K562 (cell line): ENCODE data around the gene P3H1. TPM values are rescaled to one million over a fixed set of nuclear protein-coding genes. Genes with fewer than 3 reads are reported as not detected.

Experiments used
- ATAC-seq: fragments of 200-7000 bp; cut with Tn5 transposase; 3 replicates; pipeline ENCODE4 v1.9.1; 2020; ENCODE audit warnings: moderate library complexity
- BruUV-seq: library from RNA; stranded (reverse); fragments of 400-500 nt; replicated peaks from 2 replicates; lab custom pipeline; 2021; lab: Mats Ljungman, UMichigan
- CTCF ChIA-PET: fragments of 300-600 bp; formaldehyde crosslinking; extraction: SDS; loops from one replicate; lab custom pipeline; 2021; ENCODE audit warnings: low intra/inter-chr PET ratio; lab: Yijun Ruan, JAX
- POLR2A ChIA-PET: fragments of 300-600, 350-650 bp; sonication (Branson Sonifier 250); formaldehyde crosslinking; extraction: SDS; loops from one replicate; lab custom pipeline; 2021; ENCODE audit warnings: antibody characterized with exemption, inconsistent platforms; lab: Yijun Ruan, JAX
- DNase-seq, 4 experiments: peaks; one replicate each; pipeline versions ENCODE4 v3.0.0 to v3.0.0-alpha.2; 2011 to 2018; ENCODE audit warnings: low spot score in 3 of 4, mixed read lengths in 3 of 4; ENCODE audit errors: extremely low read depth in 1 of 4
- FAIRE-seq: peaks from 2 replicates; lab custom pipeline; 2011; peaks lifted over from hg19 to GRCh38; lab: Jason Lieb, UNC
- H2AFZ ChIP-seq: 2 replicates; pipeline ENCODE4 v1.6.0; 2011; ENCODE audit warnings: low read depth, low read length, control low read depth, inconsistent platforms
- H3K27ac ChIP-seq: fragments of 200-600 bp; 3 replicates; pipeline ENCODE4 v1.8.0; 2011; ENCODE audit warnings: low read depth, mild to moderate bottlenecking, control low read depth, inconsistent platforms, low read length, moderate library complexity, mixed read lengths; ENCODE audit errors: extremely low read depth
- H3K27me3 ChIP-seq, 2 experiments: fragments of 300-600 bp in 1 of 2; 2 replicates in 1 of 2; 3 replicates in 1 of 2; pipeline versions ENCODE4 v1.6.0 to v1.8.0; 2011; ENCODE audit warnings: inconsistent platforms in 2 of 2, low read length in 2 of 2, mild to moderate bottlenecking in 1 of 2, mixed read lengths in 1 of 2, moderate library complexity in 1 of 2; ENCODE audit not compliant: control insufficient read depth in 2 of 2, insufficient read depth in 2 of 2
- H3K36me3 ChIP-seq: fragments of 300-600 bp; 3 replicates; pipeline ENCODE4 v1.8.0; 2011; ENCODE audit warnings: mild to moderate bottlenecking, low read length, inconsistent platforms; ENCODE audit not compliant: control insufficient read depth, insufficient read depth
- H3K4me1 ChIP-seq, 2 experiments: fragments of 200-600 bp in 1 of 2; replicated peaks in 1 of 2; 2 replicates in 1 of 2; 3 replicates in 1 of 2; pipeline versions ENCODE4 v1.5.1 to v1.8.0; 2011; ENCODE audit warnings: inconsistent platforms in 2 of 2, low read length in 2 of 2, mild to moderate bottlenecking in 1 of 2, mixed read lengths in 1 of 2, moderate library complexity in 1 of 2; ENCODE audit not compliant: control insufficient read depth in 2 of 2, insufficient read depth in 2 of 2
- H3K4me2 ChIP-seq: 2 replicates; pipeline ENCODE4 v1.6.1; 2011; ENCODE audit warnings: low read length, control low read depth, inconsistent platforms, mixed read lengths; ENCODE audit not compliant: insufficient read depth
- H3K4me3 ChIP-seq: fragments of 200-600 bp; sonication (generic), shearing (Covaris generic); 2 replicates; pipeline ENCODE4 v1.5.1; 2016; ENCODE audit warnings: control low read depth, inconsistent platforms
- H3K79me2 ChIP-seq: fragments of 200-600 bp; 3 replicates; pipeline ENCODE4 v1.8.0; 2011; ENCODE audit warnings: low read length, inconsistent platforms; ENCODE audit not compliant: control insufficient read depth, insufficient read depth
- H3K9ac ChIP-seq, 2 experiments: 2 replicates each; pipeline versions ENCODE4 v1.6.0 to v1.6.1; 2011; ENCODE audit warnings: low read depth in 2 of 2, low read length in 2 of 2, control low read depth in 1 of 2, inconsistent platforms in 1 of 2, mild to moderate bottlenecking in 1 of 2, mixed read lengths in 1 of 2; ENCODE audit not compliant: insufficient read depth in 1 of 2
- H3K9me1 ChIP-seq: one replicate; pipeline ENCODE4 v1.6.0; 2011; ENCODE audit warnings: inconsistent platforms, mild to moderate bottlenecking, low read length, moderate library complexity; ENCODE audit not compliant: control insufficient read depth, insufficient read depth
- H3K9me3 ChIP-seq: replicated peaks from 2 replicates; pipeline ENCODE4 v1.5.1; 2011; ENCODE audit warnings: low read depth, low read length, inconsistent platforms; ENCODE audit not compliant: control insufficient read depth, insufficient read depth
- H4K20me1 ChIP-seq: replicated peaks from 2 replicates; pipeline ENCODE4 v1.6.1; 2011; ENCODE audit warnings: low read length, inconsistent platforms, mixed read lengths; ENCODE audit not compliant: control insufficient read depth, insufficient read depth
- EP300 ChIP-seq: IDR thresholded peaks from 2 replicates; pipeline ENCODE4 v1.6.1; 2012; ENCODE audit warnings: low read length, improper control_type of control experiment
- MCM3 ChIP-seq: fragments of 450-650 bp; IDR thresholded peaks from 2 replicates; pipeline ENCODE4 v1.6.1; 2016
- MYNN ChIP-seq, 2 experiments: sonication (generic); formaldehyde crosslinking in 1 of 2; IDR thresholded peaks; 2 replicates each; pipeline versions ENCODE4 v1.5.0 to v1.6.1; 2016 to 2020; ENCODE audit warnings: antibody characterized with exemption in 1 of 2, missing genetic modification reagents in 1 of 2
- SUPT5H ChIP-seq: fragments of 450-650 bp; IDR thresholded peaks from 2 replicates; pipeline ENCODE4 v1.6.1; 2016
- TGIF2 ChIP-seq: sonication (generic); formaldehyde crosslinking; IDR thresholded peaks from 2 replicates; pipeline ENCODE4 v1.8.1; 2022; ENCODE audit warnings: mild to moderate bottlenecking, missing genetic modification reagents, moderate library complexity
- USF2 ChIP-seq: sonication (generic); formaldehyde crosslinking; IDR thresholded peaks from 2 replicates; pipeline ENCODE4 v1.5.0; 2020; ENCODE audit warnings: missing genetic modification reagents
- WGBS: fragments of 100-300 bp; shearing (Covaris generic); methylation state at CpG from one replicate; pipeline ENCODE4 v1.1.6; 2016; ENCODE audit warnings: low coverage, mixed read lengths; ENCODE audit not compliant: insufficient coverage; ENCODE audit errors: missing lambda C conversion rate; 5-methylcytosine and 5-hydroxymethylcytosine counted together
- in situ Hi-C: fragments of 300-500 bp; cut with MboI; formaldehyde crosslinking; loops from 4 replicates; pipeline ENCODE4 v1.15.0; 2018; ENCODE audit warnings: inconsistent platforms, mixed read lengths
- intact Hi-C: fragments of 100-400 bp; cut with micrococcal nuclease; formaldehyde crosslinking; loops from 2 replicates; pipeline ENCODE4 v1.14.2; 2022
- polyA plus RNA-seq, 8 experiments: library from polyadenylated mRNA; depleted of rRNA in 4 of 8; stranded (reverse) in 5 of 8; unstranded in 3 of 8; fragments of >200 nt; fragmentation: Nextera tagmentation in 2 of 8; fragmentation: Illumina TruSeq in 1 of 8; extraction: Ambion mirVana in 2 of 8; extraction: Trizol in 1 of 8; gene quantifications; 2 replicates each; pipeline versions ENCODE4 v1.2.1 to v1.2.3, GENCODE V29; 2011 to 2014; ENCODE audit warnings: inconsistent platforms in 1 of 8, missing spikeins in 1 of 8
- total RNA-seq, 7 experiments: library from RNA; depleted of rRNA in 6 of 7; stranded (reverse); fragments of >200 nt in 6 of 7; fragmentation: Illumina TruSeq in 2 of 7; extraction: Trizol in 2 of 7; gene quantifications; 2 replicates each; pipeline versions ENCODE4 v1.2.1 to v1.2.3, GENCODE V29; 2011 to 2021; ENCODE audit warnings: low replicate concordance in 1 of 7

P3H1 gene
- total and polyA plus RNA-seq, 9 of the 15 experiments (the other 6 are each of a cell fraction or from before 2014, with no cell fraction given) = 1.7 to 81.7 (median 45.7) TPM

DNA sequence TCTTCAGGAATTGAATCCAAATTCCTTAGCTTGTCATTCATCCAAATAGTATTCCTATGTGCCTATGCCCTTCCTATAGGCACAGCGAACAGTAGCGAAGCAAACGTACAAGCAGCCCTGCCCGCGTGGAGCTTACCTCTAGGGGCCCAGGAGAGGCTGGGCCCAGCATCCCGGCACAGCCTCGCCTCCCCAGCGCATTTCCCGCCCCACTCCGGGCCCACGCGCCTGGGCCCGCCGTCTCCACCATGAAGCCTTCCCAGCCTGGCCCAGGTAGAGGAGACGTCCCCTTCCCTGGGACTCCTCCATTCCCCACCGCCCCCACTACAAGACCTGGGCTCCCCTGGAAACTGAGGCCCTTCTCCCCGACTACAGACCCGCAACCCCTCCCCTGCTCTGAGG is 17.7 kb upstream of the P3H1 start:
- Histone ChIP-seq H2AFZ (no peak overlapping the region), H3K9me1 (no peaks in the 10 kb centered on the region), H3K4me3 (no peak overlapping the region), H3K27me3 (no peaks in the 10 kb centered on the region), H3K79me2 (no peaks in the 10 kb centered on the region), H3K4me1 (peaks cover 0 to 15% of the 10 kb centered on the region in 2 experiments; a peak in 3 of 5 replicates), H3K27ac (no peak overlapping the region), H3K36me3 (peaks cover 34% of the 10 kb centered on the region), H3K9ac (no peak overlapping the region), H3K4me2 (no peak overlapping the region)
- ATAC-seq = no peak
- WGBS = 87% methylated on average over 15 of the region's 18 CpGs
- CTCF ChIA-PET = no interaction called here
- intact Hi-C loops = no loop called here
- BruUV-seq = no TSS peak
- TF ChIP-seq EP300 (no peak), USF2 (CRISPR knock-in tag) (no peak), MCM3 (no peak), SUPT5H (peak; percentile 16; the same call in 1 of the 2 replicates), MYNN (IDR thresholded peaks at IDR 0.05) (no peak), MYNN (CRISPR knock-in tag; IDR thresholded peaks at IDR 0.05) (no peak), TGIF2 (CRISPR knock-in tag) (no peak)
- TF ChIP-seq, all 486 proteins: peak for 1
- no peaks in the 10 kb centered on the region for H3K9me3 ChIP-seq
- in situ Hi-C loops = loop anchor here (5.0 kb wide), 1 partner anchor 138 kb away; no protein-coding TSS in a partner anchor
- POLR2A ChIA-PET = interaction anchor here (0.7 to 2.7 kb wide), 4 partner anchors 9 to 550 kb away, joined by 3 to 11 read pairs (median 4); partner anchors contain the start of genes C1orf50 and P3H1
- FAIRE-seq (no peak), DNase-seq (no peak)
- no peaks in the 10 kb centered on the region for H4K20me1 ChIP-seq
